ENCODE data around the gene IL17RC. TPM values are rescaled to one million over a fixed set of nuclear protein-coding genes. Genes with fewer than 3 reads are reported as not detected.
"Not testable (repeated sequence)": the region's sequence is repeated elsewhere in the genome, so short reads cannot be mapped to it uniquely, and the experiment has no call there.

IL17RC gene
- total RNA-seq, 1 donor from 2014 or later, result 3.1 TPM

DNA sequence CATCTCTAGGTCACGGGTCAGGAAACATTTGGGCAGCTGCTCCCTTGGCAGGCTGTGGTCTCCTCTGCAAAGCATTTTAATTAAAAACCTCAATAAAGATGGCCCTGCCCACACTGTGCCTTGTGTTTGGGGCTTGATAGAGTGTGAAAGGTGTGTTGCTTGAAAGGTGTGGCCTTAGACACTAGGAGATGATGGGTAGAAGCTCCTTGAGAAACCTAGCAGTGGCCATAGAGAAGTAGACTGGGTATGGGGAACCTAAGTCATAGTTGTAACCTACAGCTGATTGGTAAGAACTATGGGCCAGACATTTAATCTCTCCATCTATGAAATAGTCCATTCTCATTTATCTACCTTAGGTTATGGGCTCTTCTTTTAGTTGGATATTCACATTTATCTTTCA is 23.2 kb upstream of the IL17RC start:
- TF ChIP-seq CTCF (IDR thresholded peaks at IDR 0.05) (no peak), EZH2 (IDR thresholded peaks at IDR 0.05) (no peak), EZH2phosphoT487 (IDR thresholded peaks at IDR 0.05) (no peak)
- Histone ChIP-seq H2AFZ (replicated peaks) (no peak overlapping the region), H3K27me3 (no peaks in the 10 kb centered on the region), H4K20me1 (ENCODE audit: low read depth) (peaks cover 19% of the 10 kb centered on the region), H3K9me3 (ENCODE audit: low read depth) (no peaks in the 10 kb centered on the region), H3K4me2 (no peak overlapping the region), H3K9ac (no peak overlapping the region), H3K4me3 (no peak overlapping the region), H3K36me3 (no peaks in the 10 kb centered on the region), H3K79me2 (ENCODE audit: low read depth) (peaks cover 38% of the 10 kb centered on the region), H3F3A (ENCODE audit: low read depth) (peaks cover 14% of the 10 kb centered on the region), H3K27ac (no peak overlapping the region), H3K4me1 (peaks cover 7% of the 10 kb centered on the region)
- Mint-ChIP-seq H3K27me3 (ENCODE audit: insufficient read depth, low read depth) (peaks cover 4% of the 10 kb centered on the region), H3K9me3 (no peaks in the 10 kb centered on the region), H3K4me3 (no peak overlapping the region), H3K36me3 (peaks cover 25% of the 10 kb centered on the region), H3K4me1 (peaks cover 15% of the 10 kb centered on the region), H3K27ac (no peak overlapping the region)
- no peak for DNase-seq (ENCODE audit: low spot score)

DNA sequence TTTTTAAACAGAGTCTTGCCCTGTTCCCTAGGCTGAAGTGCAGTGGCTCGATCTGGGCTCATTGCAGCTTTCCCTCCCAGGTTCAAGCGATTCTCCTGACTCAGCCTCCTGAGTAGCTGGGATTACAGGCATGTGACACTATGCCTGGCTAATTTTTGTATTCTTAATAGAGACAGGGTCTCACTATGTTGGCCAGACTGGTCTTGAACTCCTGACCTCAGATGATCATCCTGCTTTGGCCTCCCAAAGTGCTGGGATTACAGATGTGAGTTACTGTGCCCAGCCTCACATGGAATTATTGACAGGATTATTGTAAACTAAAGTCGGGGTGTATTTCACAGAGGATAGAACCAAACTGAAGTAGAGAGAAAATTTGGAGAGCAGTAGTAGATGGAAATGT is 21.2 kb upstream of the IL17RC start:
- H3K4me3 ChIP-seq; H3K4me1 ChIP-seq; H3K27me3 ChIP-seq; H3K27me3 Mint-ChIP-seq (ENCODE audit: insufficient read depth, low read depth); H3K36me3 ChIP-seq; H3K27ac Mint-ChIP-seq; H2AFZ ChIP-seq (replicated peaks); DNase-seq (ENCODE audit: low spot score); H3K4me2 ChIP-seq; H3K9me3 ChIP-seq (ENCODE audit: low read depth); H3K4me3 Mint-ChIP-seq; H3K9me3 Mint-ChIP-seq; H3K27ac ChIP-seq; H3K9ac ChIP-seq: not testable (repeated sequence)
- H3F3A ChIP-seq (ENCODE audit: low read depth), result peaks cover 10% of the 10 kb centered on the region
- peaks cover 36% of the 10 kb centered on the region for H3K79me2 ChIP-seq (ENCODE audit: low read depth)
- Mint-ChIP-seq H3K4me1 (peaks cover 12% of the 10 kb centered on the region), H3K36me3 (peaks cover 25% of the 10 kb centered on the region)
- peaks cover 19% of the 10 kb centered on the region for H4K20me1 ChIP-seq (ENCODE audit: low read depth)

GRCh38 chr3:9896755-9897407 is 20.0 kb upstream of the IL17RC start:
- H3K4me3 ChIP-seq; H3K27ac ChIP-seq; H3K9me3 ChIP-seq (ENCODE audit: low read depth); DNase-seq (ENCODE audit: low spot score); H3K27me3 ChIP-seq; H3K27me3 Mint-ChIP-seq (ENCODE audit: insufficient read depth, low read depth); H3K9me3 Mint-ChIP-seq; H3K27ac Mint-ChIP-seq; H3K36me3 ChIP-seq; H3K4me1 ChIP-seq; H3K4me1 Mint-ChIP-seq; H2AFZ ChIP-seq (replicated peaks); H3K4me3 Mint-ChIP-seq; H3K4me2 ChIP-seq; H3K9ac ChIP-seq: not testable (repeated sequence)
- Histone ChIP-seq H4K20me1 (ENCODE audit: low read depth) (peaks cover 15% of the 10 kb centered on the region), H3F3A (ENCODE audit: low read depth) (peaks cover 10% of the 10 kb centered on the region), H3K79me2 (ENCODE audit: low read depth) (peaks cover 24% of the 10 kb centered on the region)
- H3K36me3 Mint-ChIP-seq, result peaks cover 25% of the 10 kb centered on the region

DNA sequence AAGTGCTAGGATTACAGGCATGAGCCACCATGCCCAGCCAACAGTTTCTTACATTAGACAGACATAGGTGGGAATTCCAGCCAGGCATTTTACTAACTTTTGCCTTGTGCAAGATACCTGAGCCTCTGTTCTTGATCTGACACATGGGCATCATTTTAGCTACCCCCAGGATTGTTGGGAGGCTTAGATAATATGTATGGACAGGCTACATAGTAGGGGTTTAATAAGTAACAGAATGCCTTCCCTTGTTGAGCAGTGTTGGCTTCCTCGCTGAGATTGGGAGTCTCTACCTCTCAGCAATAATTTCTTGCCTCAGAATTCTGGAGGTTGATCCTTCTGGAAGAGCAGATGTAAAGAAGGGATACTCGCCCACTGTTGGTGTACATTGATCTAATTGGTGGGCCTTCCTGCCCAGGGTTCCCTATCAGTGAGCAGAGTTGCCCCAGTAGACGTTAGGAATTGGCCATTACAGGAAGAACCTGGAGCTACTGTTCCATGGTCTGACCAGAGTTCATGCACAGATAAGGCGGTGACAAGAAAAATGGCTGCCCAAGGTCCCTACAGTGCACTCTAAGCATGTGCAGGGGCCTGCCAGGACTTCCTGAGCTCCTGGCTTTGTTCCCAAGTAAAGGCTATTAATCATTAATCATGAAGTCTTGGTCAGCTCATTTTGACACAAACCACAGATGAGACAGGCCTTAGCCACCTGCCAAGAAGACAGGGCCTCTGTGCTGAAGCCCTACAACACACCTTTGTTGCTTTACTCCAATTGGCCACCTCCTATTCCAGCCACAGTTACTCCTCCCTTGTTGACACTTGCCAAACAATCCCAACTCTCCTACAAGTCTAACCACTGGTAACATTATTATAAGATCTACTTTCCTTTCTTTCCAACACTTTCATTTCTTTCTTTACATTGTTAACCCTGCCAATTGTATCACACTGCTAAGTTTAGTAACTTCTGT is 19.2 kb upstream of the IL17RC start:
- TF ChIP-seq EZH2 (IDR thresholded peaks at IDR 0.05), result no peak
- TF ChIP-seq EZH2phosphoT487 (IDR thresholded peaks at IDR 0.05), result no peak
- TF ChIP-seq CTCF (IDR thresholded peaks at IDR 0.05), result no peak
- DNase-seq (ENCODE audit: low spot score), result no peak
- Histone ChIP-seq H3K4me3 (no peak overlapping the region), H3K79me2 (ENCODE audit: low read depth) (peaks cover 16% of the 10 kb centered on the region), H3K9ac (no peak overlapping the region), H3K27me3 (no peaks in the 10 kb centered on the region), H3K9me3 (ENCODE audit: low read depth) (no peaks in the 10 kb centered on the region), H3F3A (ENCODE audit: low read depth) (peaks cover 10% of the 10 kb centered on the region), H3K4me2 (no peak overlapping the region), H3K27ac (no peak overlapping the region), H4K20me1 (ENCODE audit: low read depth) (peaks cover 11% of the 10 kb centered on the region), H2AFZ (replicated peaks) (no peak overlapping the region), H3K4me1 (no peaks in the 10 kb centered on the region), H3K36me3 (no peaks in the 10 kb centered on the region)
- Mint-ChIP-seq H3K27ac (peak overlapping the region; percentile 30), H3K9me3 (no peaks in the 10 kb centered on the region), H3K4me3 (no peak overlapping the region), H3K36me3 (peaks cover 19% of the 10 kb centered on the region), H3K27me3 (ENCODE audit: insufficient read depth, low read depth) (no peaks in the 10 kb centered on the region), H3K4me1 (peaks cover 2% of the 10 kb centered on the region)
